Esophagus squamous epithelium (tissue), 5 donors: Measurements from ENCODE around the gene VOPP1. TPM values are rescaled to one million over a fixed set of nuclear protein-coding genes. Genes with fewer than 3 reads are reported as not detected.

ENCODE experiments used
- DNase-seq: peaks from one replicate; lab custom pipeline; 2025; lab: John Stamatoyannopoulos, UW
- H3K27ac ChIP-seq, 4 donors: fragments of 200-600 bp; sonication (generic); one replicate each; pipeline ENCODE4 v1.5.1; 2016 to 2019; ENCODE audit warnings: mild to moderate bottlenecking in 1 of 4
- H3K27me3 ChIP-seq, 4 donors: fragments of 200-600 bp; sonication (generic); 1 replicate in 3 of 4; 2 replicates in 1 of 4; pipeline versions ENCODE4 v1.5.1 to v1.6.0; 2017 to 2021; ENCODE audit warnings: antibody characterized with exemption in 1 of 4
- H3K36me3 ChIP-seq, 3 donors: fragments of 200-600 bp; sonication (generic); one replicate each; pipeline ENCODE4 v1.5.1; 2016 to 2019
- H3K4me1 ChIP-seq, 3 donors: fragments of 200-600 bp; sonication (generic); one replicate each; pipeline ENCODE4 v1.5.1; 2017 to 2019
- H3K4me3 ChIP-seq, 4 donors: fragments of 200-600 bp; sonication (generic); 1 replicate in 3 of 4; 2 replicates in 1 of 4; pipeline ENCODE4 v1.5.1; 2016 to 2019; ENCODE audit warnings: mild to moderate bottlenecking in 2 of 4, moderate library complexity in 1 of 4
- H3K9me3 ChIP-seq, 3 donors: fragments of 200-600 bp; sonication (generic); one replicate each; pipeline ENCODE4 v1.5.1; 2016 to 2019
- POLR2A ChIP-seq, 4 donors: fragments of 450-650 bp; IDR thresholded peaks; one replicate each; pipeline ENCODE4 v1.6.1; 2017; ENCODE audit warnings: antibody characterized with exemption in 4 of 4, mild to moderate bottlenecking in 4 of 4, moderate library complexity in 3 of 4
- WGBS, 2 donors: methylation state at CpG; one replicate each; pipeline ENCODE4 v1.1.5; 2018; 5-methylcytosine and 5-hydroxymethylcytosine counted together
- intact Hi-C: fragments of 100-400 bp; cut with DNase I; formaldehyde crosslinking; loops from one replicate; pipeline ENCODE4 v1.15.0; 2022
- total RNA-seq, 4 donors: library from RNA; depleted of rRNA; stranded (reverse); fragments of >200 nt; gene quantifications; one replicate each; pipeline ENCODE4 v1.1.0, GENCODE V29; 2016
- TF ChIP-seq, protein P1 (sequence below), 6 experiments: fragments of 450-650 bp in 4 of 6; fragments of 200-600 bp in 2 of 6; sonication (generic) in 2 of 6; IDR thresholded peaks; one replicate each; pipeline ENCODE4 v1.5.1; 2016 to 2019; ENCODE audit warnings: antibody characterized with exemption in 6 of 6, mild to moderate bottlenecking in 4 of 6, moderate library complexity in 4 of 6
- donor health status: DM: yes; HTN: yes; CAD: no.

Gene VOPP1
- total RNA-seq, 4 donors from 2014 or later: 13.9 to 26.5 (median 19.2) TPM

DNA sequence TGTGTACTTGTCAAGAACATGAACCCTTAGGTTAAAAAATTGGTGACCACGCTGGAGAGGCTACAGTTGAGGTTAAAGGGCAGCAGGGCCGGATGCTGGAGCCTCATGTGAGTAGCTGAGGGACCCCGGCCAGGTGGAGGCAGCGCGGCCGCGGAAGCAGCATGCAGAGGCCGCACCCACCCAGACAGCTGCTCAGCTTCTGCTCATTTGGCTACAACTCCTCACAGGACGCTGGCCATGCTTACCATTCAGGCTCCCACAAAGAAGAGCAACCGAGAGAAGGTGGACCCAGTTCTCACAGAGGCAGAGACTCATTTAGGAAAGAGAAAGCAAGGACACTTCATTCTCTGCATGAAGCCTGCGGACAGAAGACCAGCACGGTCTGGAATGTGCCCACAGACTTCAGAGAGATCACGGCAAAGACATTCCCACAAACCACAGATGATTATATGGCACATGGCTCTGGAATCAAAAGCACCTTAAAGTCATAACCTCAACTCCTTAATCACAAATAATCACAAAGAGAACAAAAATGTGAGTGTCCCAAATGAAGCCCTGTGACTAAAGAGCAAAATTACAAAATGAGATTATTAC is 94.4 kb downstream of the VOPP1 start:
- intact Hi-C loops: no loop called here
- H3K9me3 ChIP-seq: no peaks in the 10 kb centered on the region
- no peak overlapping the region for H3K4me3 ChIP-seq
- H3K36me3 ChIP-seq: peaks cover 0 to 22% (median 0%) of the 10 kb centered on the region in 3 donors
- no peak overlapping the region for H3K27ac ChIP-seq
- DNase-seq: no peak
- TF ChIP-seq, protein P1, sequence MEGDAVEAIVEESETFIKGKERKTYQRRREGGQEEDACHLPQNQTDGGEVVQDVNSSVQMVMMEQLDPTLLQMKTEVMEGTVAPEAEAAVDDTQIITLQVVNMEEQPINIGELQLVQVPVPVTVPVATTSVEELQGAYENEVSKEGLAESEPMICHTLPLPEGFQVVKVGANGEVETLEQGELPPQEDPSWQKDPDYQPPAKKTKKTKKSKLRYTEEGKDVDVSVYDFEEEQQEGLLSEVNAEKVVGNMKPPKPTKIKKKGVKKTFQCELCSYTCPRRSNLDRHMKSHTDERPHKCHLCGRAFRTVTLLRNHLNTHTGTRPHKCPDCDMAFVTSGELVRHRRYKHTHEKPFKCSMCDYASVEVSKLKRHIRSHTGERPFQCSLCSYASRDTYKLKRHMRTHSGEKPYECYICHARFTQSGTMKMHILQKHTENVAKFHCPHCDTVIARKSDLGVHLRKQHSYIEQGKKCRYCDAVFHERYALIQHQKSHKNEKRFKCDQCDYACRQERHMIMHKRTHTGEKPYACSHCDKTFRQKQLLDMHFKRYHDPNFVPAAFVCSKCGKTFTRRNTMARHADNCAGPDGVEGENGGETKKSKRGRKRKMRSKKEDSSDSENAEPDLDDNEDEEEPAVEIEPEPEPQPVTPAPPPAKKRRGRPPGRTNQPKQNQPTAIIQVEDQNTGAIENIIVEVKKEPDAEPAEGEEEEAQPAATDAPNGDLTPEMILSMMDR (IDR thresholded peaks at IDR 0.05): no peak
- no peak for TF ChIP-seq POLR2A (IDR thresholded peaks at IDR 0.05)
- 67 to 78% methylated on average over 9 to 13 of the region's 13 CpGs for WGBS, 2 donors
- no peaks in the 10 kb centered on the region for H3K27me3 ChIP-seq
- H3K4me1 ChIP-seq: no peaks in the 10 kb centered on the region

DNA sequence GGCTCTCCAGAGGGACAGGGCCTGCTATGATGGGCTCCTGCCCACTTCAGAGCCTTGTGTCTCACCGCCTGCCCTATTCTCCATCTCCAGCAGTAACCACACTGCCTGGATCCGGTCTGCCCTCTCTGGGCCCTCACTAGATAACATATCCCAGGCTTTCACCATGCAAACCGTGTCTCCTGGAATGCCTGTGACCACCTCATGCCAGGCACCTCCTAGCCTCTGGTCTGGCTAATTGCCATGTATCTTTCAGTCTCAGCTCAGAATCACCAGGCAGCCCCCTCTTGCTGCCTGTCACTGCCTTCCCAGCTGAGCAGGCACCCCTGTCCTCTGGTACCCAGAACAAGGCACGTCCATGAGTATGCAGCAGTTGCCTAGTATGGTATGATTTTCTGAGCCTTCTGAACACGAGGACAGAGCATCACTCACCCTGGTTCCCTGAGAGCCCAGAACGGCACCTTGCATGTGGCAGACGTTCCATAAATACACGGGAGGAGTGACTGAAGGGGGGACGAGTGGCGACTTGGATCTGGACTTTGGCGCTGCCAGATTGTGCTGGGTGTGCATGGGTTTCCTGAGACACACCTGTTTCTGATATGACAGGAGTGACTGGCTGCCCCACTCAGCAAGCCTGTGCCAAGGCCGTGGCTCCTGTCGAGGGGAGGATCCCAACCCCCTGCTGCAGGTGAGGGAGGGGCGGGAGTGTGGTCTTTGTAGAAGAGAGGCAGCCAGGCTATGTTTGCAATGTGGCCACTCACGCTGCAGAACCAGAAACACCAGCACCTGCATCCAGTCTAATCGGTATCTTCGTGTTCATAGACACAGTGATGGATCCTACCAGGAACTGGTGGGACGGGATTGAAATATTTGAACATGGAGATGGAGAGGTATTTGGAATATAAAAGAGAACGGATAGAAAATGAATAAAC is 95.2 kb downstream of the VOPP1 start:
- Histone ChIP-seq H3K4me1 (no peaks in the 10 kb centered on the region), H3K9me3 (no peaks in the 10 kb centered on the region), H3K36me3 (peaks cover 0 to 23% (median 0%) of the 10 kb centered on the region in 3 donors), H3K4me3 (no peak overlapping the region), H3K27me3 (no peaks in the 10 kb centered on the region), H3K27ac (no peak overlapping the region)
- intact Hi-C loops: no loop called here
- no peak for TF ChIP-seq POLR2A (IDR thresholded peaks at IDR 0.05)
- TF ChIP-seq, protein P1 (IDR thresholded peaks at IDR 0.05): no peak
- 92 to 95% methylated on average over 8 to 11 of the region's 19 CpGs for WGBS, 2 donors
- DNase-seq: no peak

GRCh38 chr7:55475855-55476803 is 96.2 kb downstream of the VOPP1 start:
- no peak for DNase-seq
- TF ChIP-seq POLR2A (IDR thresholded peaks at IDR 0.05): no peak
- TF ChIP-seq, protein P1 (IDR thresholded peaks at IDR 0.05): no peak
- Histone ChIP-seq H3K4me3 (no peak overlapping the region), H3K4me1 (no peaks in the 10 kb centered on the region), H3K27me3 (no peaks in the 10 kb centered on the region), H3K9me3 (no peaks in the 10 kb centered on the region), H3K27ac (no peak overlapping the region), H3K36me3 (peaks cover 0 to 23% (median 0%) of the 10 kb centered on the region in 3 donors)
- 85 to 92% methylated on average over 11 to 12 of the region's 19 CpGs for WGBS, 2 donors
- intact Hi-C loops: no loop called here

DNA sequence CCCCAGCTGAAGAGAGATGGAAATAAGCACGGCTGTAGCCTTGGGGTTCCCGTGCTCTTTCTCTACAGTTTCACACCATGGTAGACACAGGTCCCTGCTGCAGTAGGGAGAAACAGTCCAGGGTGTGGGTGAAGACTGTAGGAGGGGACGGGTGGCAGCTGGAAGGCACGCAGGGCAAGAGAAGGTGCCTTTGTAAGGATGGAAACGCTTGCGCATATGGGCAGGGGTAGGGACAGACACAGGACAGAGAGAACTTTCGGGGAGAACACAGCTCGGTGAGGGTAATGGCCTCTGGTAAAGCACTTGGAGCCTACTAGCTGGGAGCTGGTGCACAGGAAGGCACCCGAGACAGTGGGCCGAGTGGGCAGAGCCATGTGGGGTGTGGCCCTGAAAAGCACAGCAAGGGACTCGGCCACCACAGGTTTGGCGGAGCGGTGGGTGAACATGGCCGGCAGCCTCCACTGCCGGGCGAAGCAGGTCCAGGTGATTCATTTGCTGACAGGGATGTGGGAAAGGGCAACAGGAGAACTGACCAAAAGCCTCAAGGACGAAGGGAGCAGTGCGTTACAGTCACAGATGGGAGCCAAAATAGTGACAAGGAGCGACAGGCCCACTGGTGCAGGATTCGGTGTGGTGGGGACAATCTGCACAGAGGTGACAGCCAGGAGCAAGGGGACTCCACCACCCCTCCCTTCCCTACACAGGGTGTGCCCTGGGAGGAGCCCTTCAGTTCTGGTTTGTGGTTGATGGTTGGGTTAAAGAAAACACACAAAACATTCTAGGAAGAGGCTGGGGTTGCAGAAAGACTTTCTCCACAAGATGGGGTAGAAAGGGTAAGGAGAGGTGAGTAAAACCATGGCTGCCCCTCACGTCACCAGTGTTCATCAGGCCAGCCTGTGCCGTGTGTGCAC is 97.1 kb downstream of the VOPP1 start:
- DNase-seq: no peak
- no peaks in the 10 kb centered on the region for H3K9me3 ChIP-seq
- WGBS, 2 donors: 87 to 88% methylated on average over 20 to 21 of the region's 22 CpGs
- intact Hi-C loops: no loop called here
- H3K27me3 ChIP-seq: no peaks in the 10 kb centered on the region
- H3K4me3 ChIP-seq: no peak overlapping the region
- H3K27ac ChIP-seq: no peak overlapping the region
- TF ChIP-seq, protein P1 (IDR thresholded peaks at IDR 0.05): no peak
- no peak for TF ChIP-seq POLR2A (IDR thresholded peaks at IDR 0.05)
- peaks cover 0 to 23% (median 0%) of the 10 kb centered on the region in 3 donors for H3K36me3 ChIP-seq
- no peaks in the 10 kb centered on the region for H3K4me1 ChIP-seq
